ENCODE data around the gene MAPRE3. TPM values are rescaled to one million over a fixed set of nuclear protein-coding genes. Genes with fewer than 3 reads are reported as not detected.

Gene MAPRE3
- total and polyA plus RNA-seq, 2 donors (not counting 3 experiments of a cell fraction or from before 2014, with no cell fraction given) = 4.4 to 6.1 TPM

DNA sequence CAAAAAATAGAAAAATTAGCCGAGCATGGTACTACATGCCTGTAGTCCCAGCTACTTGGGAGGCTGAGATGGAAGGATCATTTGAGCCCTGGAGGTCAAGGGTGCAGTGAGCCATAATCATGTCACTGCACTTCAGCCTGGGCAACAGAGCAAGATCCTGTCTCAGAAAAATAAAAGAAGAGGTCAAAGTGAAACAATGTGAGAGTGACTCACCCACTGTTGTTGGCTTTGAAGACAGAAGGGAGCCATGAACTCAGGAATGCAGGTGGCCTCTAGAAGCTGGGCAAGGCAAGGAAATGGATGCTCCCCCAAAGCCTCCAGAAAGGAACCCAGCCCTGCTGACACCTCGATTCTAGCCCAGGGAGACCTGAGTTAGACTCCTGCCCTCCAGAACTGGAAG, 58.6 kb downstream of the MAPRE3 start:
- no peak overlapping the region for H3K9ac ChIP-seq (replicated peaks; ENCODE audit: extremely low read depth, insufficient read depth, low read length)
- no peak for DNase-seq (ENCODE audit: low read depth, low spot score)
- H3K4me2 ChIP-seq (ENCODE audit: insufficient read depth, low read length) = no peak overlapping the region
- H3K9me1 ChIP-seq (replicated peaks; ENCODE audit: control insufficient read depth, extremely low read depth, insufficient read depth, low read length) = no peaks in the 10 kb centered on the region
- intact Hi-C loops (cut with micrococcal nuclease) (no loop called here), dilution Hi-C loops (cut with MboI; ENCODE audit: extremely low pct_ligation_motif_present, low sequenced_read_pairs) (no loop called here)
- H3K27me3 ChIP-seq (ENCODE audit: control insufficient read depth in 2 of 2, insufficient read depth in 2 of 2, low read length in 2 of 2) = no peaks in the 10 kb centered on the region
- ChIA-PET POLR2A (no interaction called here), CTCF (interaction anchor here (0.8 to 1.3 kb wide), 2 partner anchors 12 to 67 kb away, joined by 3 to 6 read pairs; no protein-coding TSS in a partner anchor)
- peaks cover 9% of the 10 kb centered on the region for H3K4me1 ChIP-seq (ENCODE audit: control insufficient read depth, extremely low read depth, insufficient read depth, low read length)
- H4K20me1 ChIP-seq (replicated peaks; ENCODE audit: control insufficient read depth, extremely low read depth, insufficient read depth, low read length) = no peaks in the 10 kb centered on the region
- H3K36me3 ChIP-seq (ENCODE audit: control insufficient read depth in 2 of 2, extremely low read depth in 1 of 2, insufficient read depth in 2 of 2, low read length in 2 of 2) = peaks cover 0 to 3% of the 10 kb centered on the region in 2 experiments
- H2AFZ ChIP-seq (ENCODE audit: low read depth, low read length) = no peak overlapping the region
- H3K9me3 ChIP-seq (replicated peaks; ENCODE audit: control insufficient read depth, insufficient read depth, low read length) = no peaks in the 10 kb centered on the region
- peaks cover 14% of the 10 kb centered on the region for H3K79me2 ChIP-seq (ENCODE audit: control insufficient read depth, insufficient read depth, low read length)
- no TSS peak for BruUV-seq (replicated peaks)
- no peak overlapping the region for H3K27ac ChIP-seq (ENCODE audit: insufficient read depth, low read depth, low read length)
- TF ChIP-seq JUN (IDR thresholded peaks at IDR 0.05; ENCODE audit: borderline replicate concordance, insufficient read depth, insufficient read length, low read depth) (peak; percentile 52), FOS (IDR thresholded peaks at IDR 0.05; ENCODE audit: borderline replicate concordance, insufficient read depth, low read length) (peak; percentile 56)
- TF ChIP-seq, protein P1, sequence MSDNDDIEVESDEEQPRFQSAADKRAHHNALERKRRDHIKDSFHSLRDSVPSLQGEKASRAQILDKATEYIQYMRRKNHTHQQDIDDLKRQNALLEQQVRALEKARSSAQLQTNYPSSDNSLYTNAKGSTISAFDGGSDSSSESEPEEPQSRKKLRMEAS (IDR thresholded peaks at IDR 0.05; ENCODE audit: insufficient read depth, insufficient read length) = no peak
- no peak overlapping the region for H3K4me3 ChIP-seq (replicated peaks in 1 of 3; ENCODE audit: insufficient read depth in 1 of 3, low read depth in 1 of 3, low read length in 3 of 3)
- peak; percentile 69 for FAIRE-seq

DNA sequence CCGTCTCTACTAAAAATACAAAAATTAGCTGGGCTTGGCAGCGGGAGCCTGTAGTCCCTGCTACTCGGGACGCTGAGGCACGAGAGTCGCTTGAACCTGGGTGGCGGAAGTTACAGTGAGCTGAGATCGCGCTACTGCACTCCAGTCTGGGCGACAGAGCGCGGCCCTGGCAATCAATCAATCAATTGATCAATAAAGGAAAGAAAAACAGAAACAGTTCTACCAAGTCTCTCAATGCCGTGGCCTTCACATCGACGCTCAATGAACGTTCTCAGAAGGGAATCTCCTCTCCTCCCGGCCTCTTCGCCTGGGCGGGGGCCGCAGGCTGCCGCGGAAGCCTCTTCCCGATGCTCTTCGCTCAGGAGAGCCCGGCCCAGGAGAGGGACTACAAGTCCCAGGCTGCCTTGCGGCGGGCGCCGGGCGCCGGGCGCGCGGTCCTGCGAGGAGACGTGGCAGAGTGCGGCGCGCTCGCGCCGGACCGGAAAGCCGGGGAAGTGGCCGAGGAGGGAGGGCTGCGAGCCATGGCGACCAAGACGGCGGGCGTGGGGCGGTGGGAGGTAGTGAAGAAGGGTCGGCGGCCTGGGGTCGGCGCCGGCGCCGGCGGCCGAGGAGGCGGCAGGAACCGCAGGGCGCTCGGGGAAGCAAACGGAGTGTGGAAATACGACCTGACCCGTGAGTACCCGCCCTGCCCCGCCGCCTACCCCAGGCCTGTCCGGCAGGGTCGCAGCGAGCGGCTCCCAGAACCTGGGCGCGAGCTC, 62.2 kb downstream of the MAPRE3 start, which contains the start of gene TMEM214:
TMEM214 (plus strand) TSS at position 471 of the 758 bp plus-strand sequence; CDS start at position 522, 51 bp downstream.
- peak; percentile 80 for TF ChIP-seq POLR2A (IDR thresholded peaks at IDR 0.05; ENCODE audit: low read depth, low read length)
- peak; percentile 93 for TF ChIP-seq POLR2AphosphoS5 (IDR thresholded peaks at IDR 0.05; ENCODE audit: insufficient read depth, low read depth, low read length)
- no peak for TF ChIP-seq JUN (IDR thresholded peaks at IDR 0.05; ENCODE audit: borderline replicate concordance, insufficient read depth, insufficient read length, low read depth)
- FAIRE-seq = peak; percentile 88
- peak within 1 kb of the TSS; percentile 58 for H3K27ac ChIP-seq (ENCODE audit: insufficient read depth, low read depth, low read length)
- BruUV-seq (replicated peaks) = TSS peak; percentile 68
- no peaks in the 10 kb centered on the region for H3K9me1 ChIP-seq (replicated peaks; ENCODE audit: control insufficient read depth, extremely low read depth, insufficient read depth, low read length)
- ChIA-PET POLR2A (interaction anchor here (1.1 to 1.6 kb wide), 2 partner anchors 13 to 71 kb away, joined by 4 read pairs; no protein-coding TSS in a partner anchor), CTCF (interaction anchor here (0.5 to 7.0 kb wide), 4 partner anchors 15 to 71 kb away, joined by 4 to 30 read pairs (median 10); no protein-coding TSS in a partner anchor)
- DNase-seq (ENCODE audit: low read depth, low spot score) = peak; percentile 87
- dilution Hi-C loops (cut with MboI; ENCODE audit: extremely low pct_ligation_motif_present, low sequenced_read_pairs) (no loop called here), intact Hi-C loops (cut with micrococcal nuclease) (loop anchor here (1.0 to 2.0 kb wide), 4 partner anchors 18 to 54 kb away; partner anchors contain the start of genes KHK and OST4)
- peaks cover 10 to 28% of the 10 kb centered on the region in 2 experiments for H3K36me3 ChIP-seq (ENCODE audit: control insufficient read depth in 2 of 2, extremely low read depth in 1 of 2, insufficient read depth in 2 of 2, low read length in 2 of 2)
- H3K4me1 ChIP-seq (ENCODE audit: control insufficient read depth, extremely low read depth, insufficient read depth, low read length) = peaks cover 13% of the 10 kb centered on the region
- peak within 1 kb of the TSS; percentile 76 to 91 (median 79) for H3K4me3 ChIP-seq (replicated peaks in 1 of 3; ENCODE audit: insufficient read depth in 1 of 3, low read depth in 1 of 3, low read length in 3 of 3)
- H2AFZ ChIP-seq (ENCODE audit: low read depth, low read length) = peak within 1 kb of the TSS; percentile 81
- peak within 1 kb of the TSS; percentile 90 for H3K9ac ChIP-seq (replicated peaks; ENCODE audit: extremely low read depth, insufficient read depth, low read length)
- H3K79me2 ChIP-seq (ENCODE audit: control insufficient read depth, insufficient read depth, low read length) = peaks cover 25% of the 10 kb centered on the region
- no peaks in the 10 kb centered on the region for H4K20me1 ChIP-seq (replicated peaks; ENCODE audit: control insufficient read depth, extremely low read depth, insufficient read depth, low read length)
- H3K9me3 ChIP-seq (replicated peaks; ENCODE audit: control insufficient read depth, insufficient read depth, low read length) = no peaks in the 10 kb centered on the region
- H3K4me2 ChIP-seq (ENCODE audit: insufficient read depth, low read length) = peak within 1 kb of the TSS; percentile 58
- H3K27me3 ChIP-seq (ENCODE audit: control insufficient read depth in 2 of 2, insufficient read depth in 2 of 2, low read length in 2 of 2) = no peaks in the 10 kb centered on the region

Data from endothelial cell of umbilical vein (primary cell).